Body of pancreas (tissue), 4 donors: Measurements from ENCODE around the gene ATRIP. TPM values are rescaled to one million over a fixed set of nuclear protein-coding genes. Genes with fewer than 3 reads are reported as not detected.

Experiments
- ATAC-seq: fragments of 150-250 bp; one replicate; pipeline ENCODE4 v1.9.1; 2016
- DNase-seq, 4 donors: peaks; one replicate each; pipeline ENCODE4 v3.0.0-alpha.2; 2019
- H3K27ac ChIP-seq, 4 donors: fragments of 200-600 bp; sonication (generic); 1 replicate in 3 of 4; 2 replicates in 1 of 4; pipeline versions ENCODE4 v1.5.1 to v1.6.1; 2016 to 2019; ENCODE audit warnings: mild to moderate bottlenecking in 1 of 4, mixed read lengths in 1 of 4, moderate library complexity in 1 of 4
- H3K27me3 ChIP-seq, 2 donors: fragments of 200-600 bp; sonication (generic); one replicate each; pipeline ENCODE4 v1.6.0; 2016; ENCODE audit warnings: mild to moderate bottlenecking in 1 of 2
- H3K36me3 ChIP-seq, 2 donors: fragments of 200-600 bp; sonication (generic); replicated peaks in 1 of 2; 2 replicates each; pipeline ENCODE4 v1.5.1; 2016; ENCODE audit warnings: low read depth in 2 of 2; ENCODE audit not compliant: insufficient read depth in 1 of 2
- H3K4me1 ChIP-seq: fragments of 200-600 bp; sonication (generic); one replicate; pipeline ENCODE4 v1.6.0; 2016
- H3K4me3 ChIP-seq, 2 donors: fragments of 200-600 bp; sonication (generic); 1 replicate in 1 of 2; 2 replicates in 1 of 2; pipeline ENCODE4 v1.5.1; 2016 to 2019
- H3K9me3 ChIP-seq, 3 donors: fragments of 200-600 bp; sonication (generic); 1 replicate in 2 of 3; 2 replicates in 1 of 3; pipeline ENCODE4 v1.5.1; 2016
- CTCF ChIP-seq, 7 experiments: fragments of 450-650 bp in 4 of 7; fragments of 200-600 bp in 3 of 7; sonication (generic) in 3 of 7; IDR thresholded peaks; one replicate each; pipeline ENCODE4 v1.5.1; 2016 to 2019; ENCODE audit warnings: antibody characterized with exemption in 7 of 7
- POLR2A ChIP-seq, 3 donors: fragments of 450-650 bp; IDR thresholded peaks; one replicate each; pipeline ENCODE4 v1.6.1; 2016; ENCODE audit warnings: antibody characterized with exemption in 3 of 3, mild to moderate bottlenecking in 2 of 3
- WGBS, 2 donors: methylation state at CpG; one replicate each; pipeline ENCODE4 v1.1.5; 2017; 5-methylcytosine and 5-hydroxymethylcytosine counted together
- intact Hi-C: fragments of 100-400 bp; cut with DNase I; formaldehyde crosslinking; loops from one replicate; pipeline ENCODE4 v1.15.1; 2023
- total RNA-seq, 2 donors: library from RNA; depleted of rRNA; stranded (reverse); fragments of >200 nt; gene quantifications; one replicate each; pipeline ENCODE4 v1.1.0, GENCODE V29; 2016

The ATRIP gene
- total RNA-seq, 2 donors from 2014 or later: 2.6 to 4.3 TPM

GRCh38 chr3:48413611-48414010 lies 32.9 kb upstream of the ATRIP start:
- peaks cover 12 to 32% of the 10 kb centered on the region in 2 donors for H3K36me3 ChIP-seq
- intact Hi-C loops: no loop called here
- H3K27ac ChIP-seq: no peak overlapping the region
- DNase-seq (peak in 1 of 4 donors; percentile 8), ATAC-seq (no peak)
- H3K9me3 ChIP-seq: no peaks in the 10 kb centered on the region
- no peak for TF ChIP-seq POLR2A (IDR thresholded peaks at IDR 0.05)
- no peak for TF ChIP-seq CTCF (IDR thresholded peaks at IDR 0.05)
- H3K4me3 ChIP-seq: no peak overlapping the region
- 29 to 87% methylated on average over 1 to 14 of the region's 14 CpGs for WGBS, 2 donors
- no peaks in the 10 kb centered on the region for H3K27me3 ChIP-seq
- H3K4me1 ChIP-seq: no peaks in the 10 kb centered on the region

GRCh38 chr3:48414376-48415250 lies 31.9 kb upstream of the ATRIP start:
- intact Hi-C loops: no loop called here
- no peak overlapping the region for H3K27ac ChIP-seq

GRCh38 chr3:48415251-48415953 lies 31.1 kb upstream of the ATRIP start:
- no peaks in the 10 kb centered on the region for H3K27me3 ChIP-seq
- H3K27ac ChIP-seq: no peak overlapping the region
- DNase-seq (no peak), ATAC-seq (no peak)
- H3K9me3 ChIP-seq: no peaks in the 10 kb centered on the region
- H3K36me3 ChIP-seq: peaks cover 7 to 21% of the 10 kb centered on the region in 2 donors
- no peak overlapping the region for H3K4me3 ChIP-seq
- no peak for TF ChIP-seq POLR2A (IDR thresholded peaks at IDR 0.05)
- TF ChIP-seq CTCF (IDR thresholded peaks at IDR 0.05): no peak
- 91 to 100% methylated on average over 4 to 23 of the region's 24 CpGs for WGBS, 2 donors
- no peaks in the 10 kb centered on the region for H3K4me1 ChIP-seq
- intact Hi-C loops: no loop called here

More at GRCh38 chr3:48414376-48415250, 31.9 kb upstream of the ATRIP start:
- DNase-seq (peak in 1 of 4 donors; percentile 10), ATAC-seq (no peak)
- H3K27me3 ChIP-seq: no peaks in the 10 kb centered on the region
- no peaks in the 10 kb centered on the region for H3K9me3 ChIP-seq
- no peak overlapping the region for H3K4me3 ChIP-seq
- WGBS, 2 donors: 79 to 88% methylated on average over 11 to 25 of the region's 25 CpGs
- TF ChIP-seq CTCF (IDR thresholded peaks at IDR 0.05): no peak
- TF ChIP-seq POLR2A (IDR thresholded peaks at IDR 0.05): no peak
- peaks cover 12 to 24% of the 10 kb centered on the region in 2 donors for H3K36me3 ChIP-seq
- H3K4me1 ChIP-seq: no peaks in the 10 kb centered on the region

GRCh38 chr3:48416091-48416505 lies 30.4 kb upstream of the ATRIP start:
- 91 to 98% methylated on average over 5 to 14 of the region's 14 CpGs for WGBS, 2 donors
- TF ChIP-seq CTCF (IDR thresholded peaks at IDR 0.05): no peak
- no peak for TF ChIP-seq POLR2A (IDR thresholded peaks at IDR 0.05)

More at GRCh38 chr3:48416091-48416505, 30.4 kb upstream of the ATRIP start:
- intact Hi-C loops: no loop called here
- Histone ChIP-seq H3K36me3 (peaks cover 7 to 21% of the 10 kb centered on the region in 2 donors), H3K27ac (no peak overlapping the region), H3K27me3 (no peaks in the 10 kb centered on the region), H3K4me1 (no peaks in the 10 kb centered on the region), H3K9me3 (no peaks in the 10 kb centered on the region), H3K4me3 (no peak overlapping the region)
- no peak for DNase-seq
- no peak for ATAC-seq
